ENCODE data around the gene SMIM11.
"Not testable (repeated sequence)": the region's sequence is repeated elsewhere in the genome, so short reads cannot be mapped to it uniquely, and the experiment has no call there.

Gene SMIM11

GRCh38 chr21:34423805-34424204 lies 48.5 kb downstream of the SMIM11 start, which contains the start of gene SMIM34:
SMIM34 (minus strand) TSS chr21:34423951; CDS start chr21:34423839, 112 bp downstream.
- DNase-seq (ENCODE audit: low read depth) = not testable (repeated sequence)

- not testable (repeated sequence) for DNase-seq (ENCODE audit: low read depth)
Observed at GRCh38 chr21:34427339-34427738, 52.0 kb downstream of the SMIM11 start.

- not testable (repeated sequence) for DNase-seq (ENCODE audit: low read depth)
Observed at GRCh38 chr21:34428441-34428840, 53.1 kb downstream of the SMIM11 start.

- DNase-seq (ENCODE audit: low read depth) = not testable (repeated sequence)
Observed at GRCh38 chr21:34429710-34430109, 54.4 kb downstream of the SMIM11 start.
